Stimulated activated CD4-positive, alpha-beta T cell treated with anti-CD3 and anti-CD28 coated beads, Interleukin-4, amount 100 ng/mL, for 48 hours (primary cell): ENCODE results near the gene ZBTB38.

Experiments
- DNase-seq, 2 donors: peaks; one replicate each; pipeline ENCODE4 v3.0.0-alpha.2; 2020; ENCODE audit warnings: low read depth in 2 of 2

ZBTB38 gene

DNA sequence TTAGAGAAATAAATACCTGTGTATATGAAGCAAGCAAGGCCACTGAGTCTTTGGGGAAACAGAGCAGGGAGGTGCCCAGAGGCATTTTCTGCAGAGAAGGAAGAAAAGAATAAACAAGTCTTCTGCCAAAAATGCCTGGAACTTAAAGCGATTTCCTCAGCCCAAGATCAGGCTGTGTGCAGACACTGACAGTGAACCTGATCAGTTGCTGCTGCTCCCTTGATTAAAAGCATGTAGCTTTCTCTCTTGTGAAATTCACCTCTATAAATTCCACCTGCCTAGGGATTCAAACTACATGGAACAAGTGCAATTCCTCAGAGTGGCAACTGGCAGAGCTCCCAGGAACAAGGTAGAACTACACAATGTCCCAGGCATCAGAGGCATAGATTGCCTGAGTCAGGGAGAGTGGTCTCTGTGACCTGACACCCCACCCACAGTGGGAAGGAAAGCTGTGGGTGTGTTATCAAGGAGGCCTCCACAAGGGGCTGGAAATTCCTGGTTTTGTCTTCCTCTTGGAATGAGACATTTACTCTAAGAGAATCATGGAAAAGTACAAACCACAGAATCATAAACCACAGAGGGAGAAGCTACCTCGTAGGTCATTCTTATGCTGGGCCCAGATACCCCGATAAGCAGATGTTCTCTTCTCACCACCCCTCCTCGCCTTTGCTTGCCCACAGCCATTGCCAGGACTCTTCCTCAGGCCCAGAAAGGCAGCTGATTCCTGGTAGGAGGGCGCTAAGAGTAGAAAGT, 1.8 kb upstream of the ZBTB38 start:
- DNase-seq: no peak

DNA sequence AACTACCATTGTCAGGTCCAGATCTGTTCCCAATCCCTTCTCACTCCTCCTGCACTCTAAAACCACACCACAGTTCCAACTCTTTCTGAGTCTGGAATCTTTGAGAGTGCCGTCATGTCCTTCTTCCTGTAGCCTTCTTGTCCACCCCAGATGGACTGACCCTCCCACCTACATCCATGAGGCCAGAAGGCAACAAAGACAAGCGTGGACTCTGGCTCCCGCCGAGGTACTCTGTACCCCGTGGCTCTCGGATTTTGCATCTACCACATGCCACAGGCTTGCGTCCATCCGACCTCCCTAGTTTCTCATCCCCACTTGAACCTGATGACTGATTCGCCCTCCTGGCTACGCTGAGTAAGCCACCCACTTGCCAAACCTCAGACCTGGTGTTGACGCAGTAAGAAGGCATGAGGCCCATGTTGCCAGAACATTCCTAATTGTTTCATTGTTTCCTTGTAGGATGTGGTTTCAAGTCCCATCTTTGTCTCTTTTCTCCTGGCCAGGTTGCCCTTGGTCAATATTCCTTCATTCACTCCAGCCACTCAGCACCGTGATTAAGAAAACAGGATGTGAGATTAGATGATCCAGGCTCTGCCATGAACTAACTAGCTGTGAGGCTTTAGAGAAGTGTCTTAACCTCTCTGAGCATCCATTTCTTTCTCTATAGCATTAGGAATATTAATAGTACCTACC, 1.1 kb upstream of the ZBTB38 start:
- no peak for DNase-seq

DNA sequence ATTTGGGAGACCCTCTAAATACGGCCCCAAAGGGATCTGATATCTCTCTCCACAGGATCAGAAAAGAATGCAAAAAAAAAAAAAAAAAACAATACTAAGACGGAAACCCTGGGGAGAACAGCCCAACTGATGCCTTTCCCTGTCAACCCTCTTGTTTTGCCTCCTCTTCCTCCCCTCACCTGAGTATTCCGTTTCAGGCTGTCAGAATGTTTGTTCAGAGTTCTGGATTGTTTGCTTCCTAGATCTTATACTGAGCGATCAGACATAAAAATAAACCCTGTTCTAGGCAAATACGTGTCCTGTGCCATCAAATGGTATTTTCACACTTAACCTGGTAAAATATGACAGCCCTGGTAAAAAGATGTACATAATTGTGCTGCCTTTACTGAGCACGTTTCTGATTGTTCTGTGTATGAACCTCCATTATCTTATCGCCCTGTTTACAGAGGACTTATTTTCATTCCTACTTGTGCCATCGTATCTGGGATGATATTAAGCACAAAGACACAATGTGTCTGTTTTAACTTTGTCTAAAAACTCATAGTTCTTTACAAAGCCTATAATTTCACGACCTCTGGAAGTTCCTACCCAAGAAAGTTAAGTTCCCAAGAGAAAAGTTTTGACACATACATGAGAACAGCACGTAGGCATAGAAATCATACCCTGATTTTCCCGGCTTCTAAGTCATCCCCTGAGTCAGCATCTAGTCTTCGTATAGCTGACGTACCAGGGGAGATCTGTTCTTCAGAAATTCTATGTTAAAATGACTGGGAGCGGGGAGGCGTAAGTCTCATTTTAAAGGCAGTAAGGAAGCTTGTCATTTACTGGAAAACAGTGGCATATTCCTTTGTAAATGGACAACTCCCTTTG, 856 bp downstream of the ZBTB38 start:
- DNase-seq: no peak

DNA sequence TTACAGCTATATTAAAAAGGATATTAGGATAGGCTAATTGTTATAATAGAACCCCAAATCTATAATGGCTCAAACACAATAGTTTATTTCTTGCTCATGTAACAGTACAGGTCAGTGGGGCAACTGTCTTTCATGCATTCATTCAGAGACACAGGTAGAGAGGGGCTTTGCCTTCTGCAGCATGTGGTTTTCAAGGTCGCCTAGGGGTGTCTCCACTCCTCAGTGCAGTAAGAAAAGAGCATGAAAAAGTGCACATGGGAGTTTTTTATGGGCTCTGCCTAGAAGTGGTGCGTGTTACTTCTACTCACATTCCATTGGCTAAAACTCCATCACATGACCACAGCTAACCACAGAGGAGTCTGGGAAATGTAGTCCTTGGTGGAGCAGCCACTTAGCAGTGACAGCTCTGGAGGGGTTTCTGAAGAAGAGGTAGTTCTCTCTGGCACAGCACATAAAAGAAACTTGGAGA, 1.8 kb downstream of the ZBTB38 start:
- peak in 1 of 2 donors; percentile 32 for DNase-seq

DNA sequence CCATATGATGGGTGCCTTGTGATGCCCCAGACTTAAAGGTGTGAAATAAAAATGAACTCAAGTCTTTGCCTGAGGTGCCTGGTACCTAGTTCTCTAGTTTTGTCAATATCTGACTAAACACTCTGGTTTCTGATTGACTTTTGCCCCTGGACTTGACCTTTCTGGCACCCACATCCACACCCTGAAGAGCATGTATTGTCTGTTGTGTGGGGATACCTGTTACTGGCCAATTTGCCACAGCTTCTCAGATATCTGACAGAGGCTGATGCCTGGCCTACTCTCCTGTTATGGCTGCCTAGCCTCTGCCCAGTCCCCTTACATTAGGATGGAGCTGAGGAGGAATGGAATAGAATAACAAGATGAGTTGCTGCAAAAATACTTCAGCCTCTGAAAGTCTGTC, 3.6 kb downstream of the ZBTB38 start:
- DNase-seq: no peak

DNA sequence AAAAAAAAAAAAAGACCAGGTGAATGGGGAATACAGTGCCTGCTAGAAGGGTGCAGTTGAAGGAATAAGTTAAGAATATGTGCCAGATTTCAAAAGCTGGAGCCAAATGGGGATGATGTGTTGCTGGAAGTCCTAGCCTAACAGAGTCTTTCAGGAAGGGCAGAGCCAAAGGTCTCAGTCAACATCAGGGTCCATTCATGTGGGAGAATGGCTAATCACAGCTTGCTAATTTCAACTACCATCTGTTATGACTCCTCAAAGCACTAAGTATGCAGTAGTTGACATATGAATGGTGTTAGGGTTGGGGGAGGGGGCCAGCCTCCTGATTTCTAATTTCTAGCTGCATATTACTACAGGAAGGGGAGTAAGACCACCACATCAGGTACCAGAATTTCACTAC, 4.4 kb downstream of the ZBTB38 start:
- DNase-seq: no peak

GRCh38 chr3:141373232-141373631, 4.9 kb downstream of the ZBTB38 start:
- DNase-seq: no peak

GRCh38 chr3:141373768-141374526, 5.6 kb downstream of the ZBTB38 start:
- DNase-seq: no peak

GRCh38 chr3:141375381-141376301, 7.3 kb downstream of the ZBTB38 start:
- DNase-seq: no peak

- DNase-seq: no peak
Measured at GRCh38 chr3:141377377-141377776, 9.1 kb downstream of the ZBTB38 start.

DNA sequence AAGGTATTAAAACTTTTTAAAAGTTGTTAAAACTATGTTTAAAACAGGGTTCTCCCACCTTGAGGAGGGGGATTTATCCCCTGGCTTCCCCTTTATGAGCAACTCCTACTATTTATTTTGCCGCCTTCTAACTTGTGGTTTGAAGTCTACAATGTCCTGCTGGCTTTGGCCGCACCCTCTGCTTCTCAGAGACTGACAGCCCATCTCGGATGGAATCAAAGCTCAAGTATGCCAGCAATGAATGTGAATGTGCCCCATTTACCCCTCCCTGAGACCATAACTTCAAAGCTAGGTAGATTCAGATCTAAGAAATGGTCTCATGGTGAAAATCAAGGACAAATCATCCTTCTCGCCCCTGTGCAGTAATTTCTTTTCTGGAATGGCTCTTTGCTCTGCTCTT, 10.3 kb downstream of the ZBTB38 start:
- DNase-seq: no peak

DNA sequence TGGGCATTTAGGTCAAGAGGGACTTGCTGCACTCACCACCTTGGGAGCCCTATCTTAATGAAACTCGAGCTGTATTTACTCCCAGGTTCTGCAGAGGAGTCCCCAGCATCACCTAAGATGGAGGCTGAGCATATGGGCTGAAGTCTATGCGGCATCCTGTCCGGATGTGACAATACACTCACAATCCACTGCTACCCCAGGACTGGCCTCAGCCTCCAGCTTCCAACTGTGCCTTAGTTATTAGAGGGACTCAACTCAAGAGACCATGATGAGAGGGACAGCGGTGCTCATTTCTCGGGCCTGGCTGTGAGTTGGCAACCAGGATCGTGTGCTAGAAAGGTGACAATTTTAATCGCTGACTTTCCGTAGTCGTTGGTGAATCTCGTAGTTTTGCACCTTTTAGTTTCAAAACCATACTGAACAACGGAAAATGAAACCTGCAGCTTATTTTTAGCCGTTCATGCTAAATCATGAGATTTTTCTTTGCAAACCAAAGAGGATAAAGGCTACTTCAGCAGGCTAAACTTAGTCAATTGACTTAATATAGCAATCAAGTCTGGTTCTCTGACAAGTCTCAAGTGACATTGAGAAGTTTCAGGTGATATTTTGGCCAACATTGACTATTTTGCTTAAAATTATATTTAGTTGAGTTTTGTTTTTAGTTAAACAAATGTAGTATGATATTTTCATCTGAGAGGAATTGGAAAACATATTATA, 11.1 kb downstream of the ZBTB38 start:
- DNase-seq: no peak

GRCh38 chr3:141380279-141380678, 12.0 kb downstream of the ZBTB38 start:
- DNase-seq: no peak

- no peak for DNase-seq
Measured at GRCh38 chr3:141380987-141381386, 12.7 kb downstream of the ZBTB38 start.

GRCh38 chr3:141382571-141382970, 14.3 kb downstream of the ZBTB38 start:
- no peak for DNase-seq

- DNase-seq: no peak
Measured at GRCh38 chr3:141383555-141384129, 15.3 kb downstream of the ZBTB38 start.

- no peak for DNase-seq
Measured at GRCh38 chr3:141384157-141384556, 15.9 kb downstream of the ZBTB38 start.

GRCh38 chr3:141384575-141384974, 16.3 kb downstream of the ZBTB38 start:
- no peak for DNase-seq

GRCh38 chr3:141385406-141386125, 17.3 kb downstream of the ZBTB38 start:
- no peak for DNase-seq
